Pulmonary artery endothelial cell (primary cell): Measurements from ENCODE around the gene TSHZ1. TPM values are rescaled to one million over a fixed set of nuclear protein-coding genes. Genes with fewer than 3 reads are reported as not detected.

Experiments used
- DNase-seq: peaks from one replicate; pipeline ENCODE4 v3.0.0-alpha.2; 2011; ENCODE audit warnings: low read depth, low spot score
- total RNA-seq: library from RNA; depleted of rRNA; stranded (reverse); fragments of >200 nt; gene quantifications from 2 replicates; pipeline ENCODE4 v1.2.3, GENCODE V29; 2014

TSHZ1 gene
- total RNA-seq, 1 donor from 2014 or later = 3.7 TPM

GRCh38 chr18:75246721-75247610 lies 36.4 kb downstream of the TSHZ1 start:
- no peak for DNase-seq

DNA sequence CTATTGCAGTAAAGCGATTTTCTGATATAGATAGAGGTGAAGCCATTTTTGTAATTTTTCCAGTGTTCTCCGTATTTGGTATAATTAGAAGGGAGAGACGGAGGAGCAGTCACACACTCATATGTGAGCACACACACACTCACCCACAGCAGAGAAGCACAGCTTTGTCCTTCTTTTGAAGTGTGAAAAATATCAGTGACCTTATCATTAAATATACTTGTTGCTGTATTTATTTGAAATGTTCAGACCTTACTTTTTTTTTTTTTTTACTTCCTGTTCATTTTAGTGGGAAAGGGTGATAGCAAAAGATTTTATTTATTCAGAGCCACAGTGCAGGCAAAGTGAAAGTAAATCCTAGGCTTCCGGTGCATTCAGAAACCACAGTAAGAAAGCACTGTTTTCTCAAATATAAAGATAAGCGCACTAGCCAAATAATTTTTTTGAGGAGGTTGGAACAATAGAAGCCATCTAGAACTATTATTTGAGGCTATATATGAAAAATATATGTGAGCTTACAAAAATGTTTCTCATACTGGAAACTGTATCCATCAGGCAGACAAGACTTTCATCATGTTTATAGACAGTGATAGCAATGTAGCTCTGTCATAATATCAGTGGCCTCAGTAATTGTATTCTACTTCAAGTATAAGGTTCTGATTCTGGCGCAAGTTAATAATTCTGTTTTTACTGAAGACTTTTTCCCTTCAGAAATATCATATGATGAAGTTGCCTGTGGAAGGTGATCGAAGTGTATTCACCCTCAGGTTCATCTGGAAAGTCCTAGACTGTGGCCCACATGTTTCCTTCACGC lies 37.2 kb downstream of the TSHZ1 start:
- DNase-seq = no peak

GRCh38 chr18:75248426-75249174 lies 38.0 kb downstream of the TSHZ1 start:
- DNase-seq = no peak

- DNase-seq = no peak
Measured at GRCh38 chr18:75249175-75249518, 38.5 kb downstream of the TSHZ1 start.

DNA sequence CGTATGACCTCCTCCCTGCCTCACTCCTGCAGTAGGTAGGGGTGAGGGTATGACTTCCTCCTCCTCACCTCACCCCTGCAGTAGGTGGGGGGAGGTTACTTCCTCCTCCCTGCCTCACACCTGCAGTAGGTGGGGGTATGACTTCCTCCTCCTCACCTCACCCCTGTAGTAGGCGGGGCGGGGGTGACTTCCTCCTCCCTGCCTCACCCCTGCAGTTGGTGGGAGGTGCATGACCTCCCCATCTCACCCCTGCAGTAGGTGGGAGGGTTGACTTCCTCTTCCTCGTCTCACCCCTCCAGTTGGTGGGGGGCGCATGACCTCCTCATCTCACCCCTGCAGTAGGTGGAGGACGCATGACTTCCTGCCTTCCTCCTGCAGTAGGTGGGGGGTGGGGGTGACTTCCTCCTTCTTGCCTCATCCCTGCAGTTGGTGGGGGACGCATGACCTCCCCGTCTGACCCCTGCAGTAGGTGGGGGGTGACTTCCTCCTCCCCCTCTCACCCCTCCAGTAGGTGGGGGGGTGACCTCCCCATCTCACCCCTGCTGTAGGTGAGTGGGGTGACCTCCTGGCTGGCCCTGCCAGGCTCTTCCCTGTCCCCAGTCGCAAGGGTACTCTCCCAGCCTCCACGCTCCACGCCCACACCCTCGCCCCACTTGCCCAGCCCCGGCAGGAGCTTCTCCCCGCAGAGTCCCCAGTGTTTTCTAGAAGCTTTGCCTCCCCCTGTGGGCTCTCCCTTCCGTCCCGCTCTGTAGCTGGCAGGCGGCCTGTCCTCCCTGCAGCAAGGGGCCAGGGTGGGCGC lies 39.3 kb downstream of the TSHZ1 start:
- DNase-seq = no peak

GRCh38 chr18:75250471-75250821 lies 39.8 kb downstream of the TSHZ1 start:
- DNase-seq = no peak

DNA sequence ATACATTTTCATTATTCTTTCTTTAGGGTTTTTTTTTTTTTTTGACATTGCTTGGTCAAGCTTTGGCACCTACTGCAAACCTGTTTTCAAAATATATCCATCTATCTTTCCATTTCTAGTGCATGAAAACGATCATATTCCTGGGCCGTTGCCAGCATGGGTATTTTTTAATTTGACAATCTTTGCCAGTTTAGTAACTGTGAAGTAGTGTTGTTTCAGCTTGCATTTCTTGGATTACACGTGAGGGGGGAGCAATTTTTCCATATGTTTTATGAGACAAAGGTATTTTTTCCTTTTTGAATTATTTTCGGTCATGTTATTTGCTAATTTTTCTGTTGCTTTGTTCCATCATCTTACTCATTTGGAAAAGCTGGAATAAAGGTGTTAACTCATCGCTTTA lies 40.9 kb downstream of the TSHZ1 start:
- no peak for DNase-seq

GRCh38 chr18:75252136-75252535 lies 41.5 kb downstream of the TSHZ1 start:
- DNase-seq = no peak

DNA sequence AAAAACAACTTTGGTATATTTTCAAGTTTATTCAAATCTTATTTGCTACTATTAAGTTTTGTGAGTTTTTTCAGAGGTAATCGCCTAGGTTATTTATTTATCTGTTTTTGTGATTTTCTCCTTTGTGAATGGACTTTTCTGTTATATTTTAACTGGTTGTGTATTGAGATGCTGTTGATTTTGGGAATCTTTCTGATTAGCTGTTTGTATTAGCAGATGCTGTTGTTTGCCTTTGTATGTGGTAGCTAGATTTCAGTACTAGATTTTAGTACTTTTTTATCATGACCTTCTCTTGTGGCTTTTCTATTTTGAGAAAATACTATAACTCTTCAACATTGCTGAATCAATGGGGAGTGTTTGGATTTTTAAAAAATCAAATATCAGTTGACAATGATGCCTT lies 42.4 kb downstream of the TSHZ1 start:
- no peak for DNase-seq

DNA sequence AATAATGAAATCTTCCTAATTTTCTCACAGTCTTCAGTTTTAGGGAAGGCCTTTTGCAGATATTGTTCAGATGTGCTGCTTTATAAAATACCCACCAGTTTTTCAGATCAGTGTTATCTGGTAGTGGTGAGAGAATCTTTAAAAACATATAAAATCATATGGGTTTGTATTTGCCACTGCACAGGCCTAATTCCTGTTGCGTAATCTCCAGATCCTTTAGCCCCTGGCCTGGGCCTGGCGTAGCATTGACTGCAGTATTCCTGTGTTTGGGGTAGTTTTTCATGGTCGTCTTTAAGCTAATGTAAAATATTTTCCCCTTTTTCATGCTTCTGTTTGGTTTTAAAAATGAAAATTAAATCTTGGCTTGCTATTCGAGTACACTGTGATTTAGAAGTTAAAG lies 43.2 kb downstream of the TSHZ1 start:
- DNase-seq = no peak

DNA sequence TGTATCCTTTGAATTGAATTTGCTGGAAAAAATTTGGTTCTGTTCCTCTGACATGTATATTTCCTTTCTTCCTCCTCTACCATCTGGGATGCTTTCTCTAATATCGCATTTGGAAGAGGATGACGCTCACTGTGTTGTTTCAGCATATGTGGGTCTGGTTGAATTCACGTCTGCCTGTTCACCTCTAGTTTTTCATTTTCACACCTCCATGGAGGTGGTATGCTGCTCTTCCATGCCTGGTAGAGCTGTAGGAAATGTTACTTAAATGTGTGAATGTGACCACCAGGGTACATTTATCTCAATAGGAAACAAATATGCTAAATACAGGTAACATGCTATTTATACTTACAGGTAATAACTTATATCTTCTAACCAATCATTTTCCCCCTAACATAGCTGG lies 44.5 kb downstream of the TSHZ1 start:
- no peak for DNase-seq

GRCh38 chr18:75256376-75256775 lies 45.8 kb downstream of the TSHZ1 start:
- no peak for DNase-seq

- no peak for DNase-seq
Measured at GRCh38 chr18:75257605-75258004, 47.0 kb downstream of the TSHZ1 start.

DNA sequence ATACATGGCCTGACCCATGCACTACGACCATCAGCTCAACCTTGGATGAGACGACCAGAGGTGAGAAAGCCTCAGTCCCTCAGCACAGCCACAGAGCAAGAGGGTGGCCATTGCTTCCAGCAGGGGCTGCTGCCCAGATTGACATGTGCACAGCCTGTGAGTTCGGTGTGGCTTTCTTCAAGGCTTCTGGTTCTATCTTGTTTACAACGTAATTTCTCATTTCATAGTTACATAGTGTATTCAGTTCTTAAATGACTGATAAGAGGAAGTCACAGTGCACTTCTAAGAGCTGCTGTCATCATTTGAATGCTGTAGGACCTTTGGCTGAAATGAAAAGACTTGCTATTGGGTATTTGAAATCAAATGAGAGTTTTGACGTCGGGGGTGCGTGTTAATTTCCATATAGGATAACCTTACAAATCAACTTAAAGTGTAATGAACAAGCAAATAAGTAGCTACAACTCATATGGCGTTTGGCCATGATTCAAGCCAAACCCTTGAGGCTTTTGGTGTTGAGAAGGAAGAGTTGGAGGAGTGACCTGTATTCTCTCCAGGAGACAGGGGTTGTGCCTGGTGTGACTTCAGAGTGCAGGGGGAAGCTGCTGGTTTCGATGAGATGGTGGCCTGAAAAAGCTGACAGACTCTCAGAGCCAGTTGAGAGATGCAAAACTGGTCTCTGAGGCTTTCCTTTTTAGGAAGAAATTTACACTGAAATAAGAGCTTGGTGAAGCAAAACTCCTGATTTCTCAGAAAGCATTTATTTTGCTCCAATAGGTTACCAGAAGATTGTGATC lies 51.0 kb downstream of the TSHZ1 start:
- no peak for DNase-seq

GRCh38 chr18:75262511-75262910 lies 51.9 kb downstream of the TSHZ1 start:
- DNase-seq = no peak

DNA sequence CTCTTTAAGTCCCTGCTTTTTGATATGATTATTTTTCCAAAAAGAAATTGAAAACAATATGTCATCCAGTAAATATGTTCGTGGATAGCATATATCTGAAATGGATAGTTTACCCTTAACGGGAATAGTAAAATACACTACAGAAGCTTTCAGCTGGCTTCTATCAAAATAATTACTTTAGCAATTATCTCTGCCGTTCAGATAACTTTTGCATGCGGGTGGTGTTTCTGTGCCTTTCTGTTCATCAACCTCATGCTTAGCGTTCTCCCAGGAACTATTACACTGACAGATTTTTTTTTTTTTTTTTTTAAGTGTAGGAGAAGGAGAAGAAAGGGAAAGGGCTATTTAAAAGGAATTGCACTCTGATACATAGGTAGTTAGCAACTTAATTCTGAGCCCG lies 53.6 kb downstream of the TSHZ1 start:
- DNase-seq = no peak

- no peak for DNase-seq
Measured at GRCh38 chr18:75264926-75265597, 54.5 kb downstream of the TSHZ1 start.

GRCh38 chr18:75265872-75266271 lies 55.3 kb downstream of the TSHZ1 start:
- no peak for DNase-seq

DNA sequence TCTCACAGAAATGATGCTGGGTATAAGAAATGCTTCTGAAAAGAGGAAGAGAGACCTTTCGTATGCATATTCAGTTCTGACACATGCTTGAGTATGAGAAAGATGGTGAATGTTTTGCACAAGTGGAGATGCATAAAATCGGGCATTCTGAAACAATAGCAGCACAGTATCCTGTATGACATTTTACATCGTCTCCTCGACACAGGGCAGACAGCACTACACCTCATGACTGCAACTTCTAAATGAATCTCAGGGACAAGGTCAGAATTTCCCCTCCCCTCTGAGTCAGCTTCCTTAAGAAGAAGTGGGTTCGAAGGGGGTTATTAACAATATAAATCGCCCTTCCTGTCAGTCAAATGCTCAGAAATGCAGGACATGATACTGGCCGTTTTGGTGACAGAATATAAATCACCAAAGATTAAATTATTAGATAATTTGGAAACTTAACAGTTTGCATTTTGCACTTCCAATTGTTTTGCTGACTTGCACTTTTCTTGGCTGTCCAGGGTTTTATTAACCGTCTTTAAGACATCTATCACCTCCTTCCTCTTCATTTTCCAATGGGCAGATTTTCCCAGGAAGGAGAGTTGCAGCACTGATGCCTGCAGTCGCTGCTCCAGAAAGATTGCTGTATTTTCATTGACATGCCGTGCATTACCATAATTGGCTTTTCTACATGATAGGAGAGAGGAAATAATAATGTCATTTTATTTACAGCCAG lies 57.2 kb downstream of the TSHZ1 start:
- peak; percentile 15 for DNase-seq
